Activated B cell treated with CpG ODN at 0.5 μM for 24 hours (primary cell): ENCODE data around the gene ADAM22. TPM values are rescaled to one million over a fixed set of nuclear protein-coding genes. Genes with fewer than 3 reads are reported as not detected.

Source experiments
- ATAC-seq: fragments of 200-7000 bp; cut with Tn5 transposase; one replicate; pipeline ENCODE4 v1.10.0; 2021; ENCODE audit warnings: low read depth, mild to moderate bottlenecking, moderate library complexity
- CTCF ChIA-PET: fragments of 350-600 bp; sonication (Branson Sonifier 250); formaldehyde crosslinking; loops from one replicate; lab custom pipeline; 2021; ENCODE audit warnings: antibody characterized with exemption; lab: Charles Lee
- POLR2A ChIA-PET: fragments of 350-600 bp; sonication (Branson Sonifier 250); formaldehyde crosslinking; loops from one replicate; lab custom pipeline; 2021; ENCODE audit warnings: antibody characterized with exemption; lab: Charles Lee
- DNase-seq: peaks from one replicate; pipeline ENCODE4 v3.0.0; 2022
- H3K27ac Mint-ChIP-seq: one replicate; pipeline ENCODE4 v1.8.0; 2020; ENCODE audit warnings: mixed read lengths
- H3K27me3 Mint-ChIP-seq: one replicate; pipeline ENCODE4 v1.8.0; 2021; ENCODE audit warnings: mixed read lengths
- H3K36me3 Mint-ChIP-seq: one replicate; pipeline ENCODE4 v1.8.0; 2021; ENCODE audit warnings: low read depth, mixed read lengths
- H3K4me1 Mint-ChIP-seq: one replicate; pipeline ENCODE4 v1.8.0; 2021; ENCODE audit warnings: mixed read lengths
- H3K4me3 Mint-ChIP-seq: one replicate; pipeline ENCODE4 v1.8.0; 2020; ENCODE audit warnings: mild to moderate bottlenecking, mixed read lengths
- H3K9me3 Mint-ChIP-seq: one replicate; pipeline ENCODE4 v1.8.0; 2020; ENCODE audit warnings: mixed read lengths
- intact Hi-C: fragments of 100-400 bp; cut with micrococcal nuclease; formaldehyde crosslinking; loops from one replicate; pipeline ENCODE4 v1.15.1; 2024
- total RNA-seq: library from RNA; stranded (reverse); gene quantifications from 2 replicates; pipeline ENCODE4 v1.2.3, GENCODE V29; 2022
- TF ChIP-seq, protein P1 (sequence below): fragments of 200-600 bp; IDR thresholded peaks from one replicate; pipeline ENCODE4 v1.8.0; 2022; ENCODE audit warnings: antibody characterized with exemption, mild to moderate bottlenecking

Gene ADAM22
- total RNA-seq, 1 donor from 2014 or later: 0.71 TPM

GRCh38 chr7:88146616-88147015 lies 212.6 kb downstream of the ADAM22 start:
- H3K4me1 Mint-ChIP-seq: no peaks in the 10 kb centered on the region
- no peak overlapping the region for H3K4me3 Mint-ChIP-seq
- ChIA-PET POLR2A (no interaction called here), CTCF (no interaction called here)
- H3K27ac Mint-ChIP-seq: no peak overlapping the region
- intact Hi-C loops: no loop called here
- TF ChIP-seq, protein P1, sequence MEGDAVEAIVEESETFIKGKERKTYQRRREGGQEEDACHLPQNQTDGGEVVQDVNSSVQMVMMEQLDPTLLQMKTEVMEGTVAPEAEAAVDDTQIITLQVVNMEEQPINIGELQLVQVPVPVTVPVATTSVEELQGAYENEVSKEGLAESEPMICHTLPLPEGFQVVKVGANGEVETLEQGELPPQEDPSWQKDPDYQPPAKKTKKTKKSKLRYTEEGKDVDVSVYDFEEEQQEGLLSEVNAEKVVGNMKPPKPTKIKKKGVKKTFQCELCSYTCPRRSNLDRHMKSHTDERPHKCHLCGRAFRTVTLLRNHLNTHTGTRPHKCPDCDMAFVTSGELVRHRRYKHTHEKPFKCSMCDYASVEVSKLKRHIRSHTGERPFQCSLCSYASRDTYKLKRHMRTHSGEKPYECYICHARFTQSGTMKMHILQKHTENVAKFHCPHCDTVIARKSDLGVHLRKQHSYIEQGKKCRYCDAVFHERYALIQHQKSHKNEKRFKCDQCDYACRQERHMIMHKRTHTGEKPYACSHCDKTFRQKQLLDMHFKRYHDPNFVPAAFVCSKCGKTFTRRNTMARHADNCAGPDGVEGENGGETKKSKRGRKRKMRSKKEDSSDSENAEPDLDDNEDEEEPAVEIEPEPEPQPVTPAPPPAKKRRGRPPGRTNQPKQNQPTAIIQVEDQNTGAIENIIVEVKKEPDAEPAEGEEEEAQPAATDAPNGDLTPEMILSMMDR: no peak
- peaks cover 4% of the 10 kb centered on the region for H3K27me3 Mint-ChIP-seq
- no peak for ATAC-seq
- DNase-seq: no peak
- H3K36me3 Mint-ChIP-seq: no peaks in the 10 kb centered on the region
- H3K9me3 Mint-ChIP-seq: no peaks in the 10 kb centered on the region

- H3K36me3 Mint-ChIP-seq: no peaks in the 10 kb centered on the region
- H3K4me1 Mint-ChIP-seq: no peaks in the 10 kb centered on the region
- intact Hi-C loops: no loop called here
- H3K9me3 Mint-ChIP-seq: no peaks in the 10 kb centered on the region
- no peak overlapping the region for H3K4me3 Mint-ChIP-seq
- ATAC-seq: no peak
- DNase-seq: no peak
- no peak overlapping the region for H3K27ac Mint-ChIP-seq
- CTCF ChIA-PET: no interaction called here
- TF ChIP-seq, protein P1: no peak
- peaks cover 4% of the 10 kb centered on the region for H3K27me3 Mint-ChIP-seq
- POLR2A ChIA-PET: no interaction called here
These were observed 213.3 kb downstream of the ADAM22 start for GRCh38 chr7:88147341-88147740.

GRCh38 chr7:88147949-88148348 lies 213.9 kb downstream of the ADAM22 start:
- no peak overlapping the region for H3K27ac Mint-ChIP-seq
- peaks cover 4% of the 10 kb centered on the region for H3K27me3 Mint-ChIP-seq
- intact Hi-C loops: no loop called here
- ChIA-PET POLR2A (no interaction called here), CTCF (no interaction called here)
- H3K4me1 Mint-ChIP-seq: no peaks in the 10 kb centered on the region
- no peaks in the 10 kb centered on the region for H3K36me3 Mint-ChIP-seq
- ATAC-seq (no peak), DNase-seq (no peak)
- H3K9me3 Mint-ChIP-seq: no peaks in the 10 kb centered on the region
- H3K4me3 Mint-ChIP-seq: no peak overlapping the region
- TF ChIP-seq, protein P1: no peak

DNA sequence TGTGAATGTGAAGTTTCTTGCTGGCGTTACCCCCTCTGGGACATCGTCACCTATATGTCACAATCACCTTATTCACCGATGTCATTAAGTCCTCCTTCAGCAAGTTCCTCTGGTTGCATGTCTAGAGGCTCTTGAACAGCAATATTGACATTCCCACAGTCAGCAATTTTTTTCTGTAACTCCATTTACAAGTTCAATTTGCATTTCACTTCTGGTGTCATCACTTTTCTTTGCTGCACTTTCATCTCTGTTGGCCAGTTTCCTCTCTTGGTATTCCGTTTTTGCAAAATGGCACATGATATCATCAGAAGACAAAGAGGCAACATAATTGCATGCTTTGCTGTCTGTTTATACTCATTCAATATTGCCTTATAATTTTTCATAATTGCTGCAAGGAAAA lies 216.0 kb downstream of the ADAM22 start:
- DNase-seq (no peak), ATAC-seq (no peak)
- no peaks in the 10 kb centered on the region for H3K4me1 Mint-ChIP-seq
- no peaks in the 10 kb centered on the region for H3K36me3 Mint-ChIP-seq
- intact Hi-C loops: no loop called here
- ChIA-PET CTCF (no interaction called here), POLR2A (no interaction called here)
- TF ChIP-seq, protein P1: no peak
- no peak overlapping the region for H3K4me3 Mint-ChIP-seq
- H3K27ac Mint-ChIP-seq: no peak overlapping the region
- H3K9me3 Mint-ChIP-seq: no peaks in the 10 kb centered on the region
- H3K27me3 Mint-ChIP-seq: no peaks in the 10 kb centered on the region

GRCh38 chr7:88151119-88151790 lies 217.2 kb downstream of the ADAM22 start:
- TF ChIP-seq, protein P1: no peak
- no peaks in the 10 kb centered on the region for H3K4me1 Mint-ChIP-seq
- ATAC-seq (no peak), DNase-seq (no peak)
- no peaks in the 10 kb centered on the region for H3K36me3 Mint-ChIP-seq
- ChIA-PET POLR2A (no interaction called here), CTCF (no interaction called here)
- H3K27me3 Mint-ChIP-seq: no peaks in the 10 kb centered on the region
- H3K4me3 Mint-ChIP-seq: no peak overlapping the region
- intact Hi-C loops: no loop called here
- no peak overlapping the region for H3K27ac Mint-ChIP-seq
- no peaks in the 10 kb centered on the region for H3K9me3 Mint-ChIP-seq
